Gastrocnemius medialis (tissue), 4 donors: ENCODE measurements around the gene AK1. TPM values are rescaled to one million over a fixed set of nuclear protein-coding genes. Genes with fewer than 3 reads are reported as not detected.

Source experiments
- ATAC-seq, 2 donors: fragments of 150-250 bp; one replicate each; pipeline ENCODE4 v1.9.1; 2016
- DNase-seq, 2 donors: peaks; one replicate each; pipeline ENCODE4 v3.0.0-alpha.2; 2019
- H3K27ac ChIP-seq, 4 donors: fragments of 200-600 bp; sonication (generic); 1 replicate in 1 of 4; 2 replicates in 3 of 4; pipeline ENCODE4 v1.5.1; 2016 to 2018; ENCODE audit warnings: mild to moderate bottlenecking in 2 of 4, moderate library complexity in 1 of 4
- H3K27me3 ChIP-seq, 3 donors: fragments of 200-600 bp; sonication (generic) in 2 of 3; 1 replicate in 1 of 3; 2 replicates in 2 of 3; pipeline versions ENCODE4 v1.5.1 to v1.6.0; 2016 to 2019; ENCODE audit warnings: mild to moderate bottlenecking in 1 of 3, moderate library complexity in 1 of 3
- H3K36me3 ChIP-seq, 2 donors: fragments of 200-600 bp; sonication (generic) in 1 of 2; one replicate each; pipeline ENCODE4 v1.5.1; 2017 to 2018
- H3K4me1 ChIP-seq, 2 donors: fragments of 200-600 bp; sonication (generic) in 1 of 2; one replicate each; pipeline ENCODE4 v1.5.1; 2016 to 2017; ENCODE audit warnings: mild to moderate bottlenecking in 2 of 2
- H3K4me3 ChIP-seq, 4 donors: fragments of 200-600 bp; sonication (generic) in 3 of 4; 1 replicate in 1 of 4; 2 replicates in 3 of 4; pipeline ENCODE4 v1.5.1; 2016 to 2019; ENCODE audit warnings: mild to moderate bottlenecking in 2 of 4
- H3K9me3 ChIP-seq, 3 donors: fragments of 200-600 bp; sonication (generic) in 2 of 3; 1 replicate in 1 of 3; 2 replicates in 2 of 3; pipeline ENCODE4 v1.5.1; 2016 to 2019
- CTCF ChIP-seq, 5 experiments: fragments of 450-650 bp in 3 of 5; fragments of 200-600 bp in 2 of 5; sonication (generic) in 2 of 5; IDR thresholded peaks in 4 of 5; conservative IDR thresholded peaks in 1 of 5; 1 replicate in 4 of 5; 2 replicates in 1 of 5; pipeline ENCODE4 v1.5.1; 2016 to 2019; ENCODE audit warnings: antibody characterized with exemption in 5 of 5, mild to moderate bottlenecking in 3 of 5, moderate library complexity in 3 of 5
- POLR2A ChIP-seq, 2 donors: fragments of 450-650 bp; IDR thresholded peaks; one replicate each; pipeline ENCODE4 v1.6.1; 2017; ENCODE audit warnings: antibody characterized with exemption in 2 of 2, mild to moderate bottlenecking in 2 of 2, moderate library complexity in 2 of 2
- in situ Hi-C, 4 donors: fragments of 200-750 bp; cut with MboI; loops; one replicate each; pipeline versions ENCODE4 v1.15.0 to v1.8.0; 2017; ENCODE audit warnings: low sequenced_read_pairs in 4 of 4
- intact Hi-C: fragments of 100-400 bp; cut with DNase I; formaldehyde crosslinking; loops from one replicate; pipeline ENCODE4 v1.15.1; 2023; ENCODE audit warnings: low total_unique reads
- microRNA-seq, 2 donors: library from miRNA; unstranded; fragments of <30 nt; microRNA quantifications; one replicate each; pipeline ENCODE4, GENCODE V29; 2016; ENCODE audit warnings: borderline replicate concordance in 2 of 2
- total RNA-seq, 4 donors: library from RNA; depleted of rRNA; stranded (reverse); fragments of >200 nt; gene quantifications; one replicate each; pipeline versions ENCODE4 v1.1.0 to v1.2.3, GENCODE V29; 2016

AK1 gene
- total RNA-seq, 4 donors from 2014 or later = 240 to 489 (median 359) TPM

- peak; percentile 11 to 65 for ATAC-seq
- peaks cover 13 to 28% of the 10 kb centered on the region in 2 donors for H3K4me1 ChIP-seq
- H3K27ac ChIP-seq = peak overlapping the region; percentile 61 to 80 (median 75)
- no peak overlapping the region for H3K4me3 ChIP-seq
- TF ChIP-seq CTCF (IDR thresholded peaks at IDR 0.05 in 4 of 5, conservative IDR thresholded peaks at IDR 0.05 in 1 of 5) (no peak), POLR2A (IDR thresholded peaks at IDR 0.05) (no peak)
- intact Hi-C loops = no loop called here
- H3K36me3 ChIP-seq = peaks cover 0 to 52% of the 10 kb centered on the region in 2 donors
- peak; percentile 27 to 76 for DNase-seq
- H3K9me3 ChIP-seq = no peaks in the 10 kb centered on the region
- H3K27me3 ChIP-seq = no peaks in the 10 kb centered on the region
- in situ Hi-C loops = no loop called here
These were observed 59.5 kb downstream of the AK1 start for GRCh38 chr9:127817881-127818434.

- intact Hi-C loops = no loop called here
- TF ChIP-seq CTCF (IDR thresholded peaks at IDR 0.05 in 4 of 5, conservative IDR thresholded peaks at IDR 0.05 in 1 of 5) (no peak), POLR2A (IDR thresholded peaks at IDR 0.05) (no peak)
- ATAC-seq = no peak
- H3K27ac ChIP-seq = peak overlapping the region in 3 of 4 donors; percentile 72 to 80 (median 78)
- no peak overlapping the region for H3K4me3 ChIP-seq
- H3K36me3 ChIP-seq = peaks cover 0 to 64% of the 10 kb centered on the region in 2 donors
- no peaks in the 10 kb centered on the region for H3K9me3 ChIP-seq
- in situ Hi-C loops = no loop called here
- H3K27me3 ChIP-seq = no peaks in the 10 kb centered on the region
- no peak for DNase-seq
- H3K4me1 ChIP-seq = peaks cover 9 to 16% of the 10 kb centered on the region in 2 donors
These were observed 60.7 kb downstream of the AK1 start for GRCh38 chr9:127816728-127817127.

Small RNAs within 50 kb of the gene (microRNA-seq; reads per million reads assigned to microRNA genes)
- gene MIR4672 = 1.2 to 2.6 reads per million in 2 donors

Other genes with a start within 250 kb of the AK1 start
- gene CFAP157, start 170.7 kb downstream of the AK1 start, total RNA-seq = not detected
- gene PTRH1, start 162.0 kb downstream of the AK1 start, total RNA-seq = 10 to 100 TPM; 16.9 to 38.6 (median 26.3) TPM
- not detected for gene TTC16, start 161.6 kb downstream of the AK1 start, total RNA-seq
- 10 to 100 TPM in 2 of 4 donors, 1 to 10 TPM in 2; 3.2 to 10.6 (median 9.6) TPM for gene TOR2A, start 142.4 kb downstream of the AK1 start, total RNA-seq
- 1 to 10 TPM; 4.7 to 8.1 (median 5.2) TPM for gene SH2D3C, start 99.0 kb downstream of the AK1 start, total RNA-seq
- gene CDK9, start 91.6 kb downstream of the AK1 start, total RNA-seq = 10 to 100 TPM; 50.3 to 71.2 (median 51.2) TPM
- 10 to 100 TPM; 36.4 to 87.6 (median 47.7) TPM for gene FPGS, start 74.8 kb downstream of the AK1 start, total RNA-seq
- gene ENG, start 23.0 kb downstream of the AK1 start, total RNA-seq = 10 to 100 TPM; 27.4 to 49.8 (median 32.6) TPM
- gene ST6GALNAC6, start 21.9 kb upstream of the AK1 start, total RNA-seq = 10 to 100 TPM; 46.7 to 69.3 (median 56.9) TPM
- 10 to 100 TPM; 11.2 to 48.4 (median 23.6) TPM for gene ST6GALNAC4, start 39.4 kb upstream of the AK1 start, total RNA-seq
- 1 to 10 TPM in 1 of 4 donors, not detected in 3; 4.2 TPM for gene PIP5KL1, start 53.1 kb upstream of the AK1 start, total RNA-seq
- 10 to 100 TPM in 1 of 4 donors, 1 to 10 TPM in 3; 4.7 to 10.4 (median 5.9) TPM for gene DPM2, start 60.2 kb upstream of the AK1 start, total RNA-seq
- 1 to 10 TPM; 1.8 to 4.5 (median 2.8) TPM for gene EEIG1, start 103.3 kb upstream of the AK1 start, total RNA-seq
- gene NAIF1, start 189.6 kb upstream of the AK1 start, total RNA-seq = 1 to 10 TPM; 3.6 to 7.4 (median 6.9) TPM
- 10 to 100 TPM; 26.9 to 98.7 (median 46.0) TPM for gene SLC25A25, start 190.6 kb upstream of the AK1 start, total RNA-seq